ENCODE data around the gene TP53I11. TPM values are rescaled to one million over a fixed set of nuclear protein-coding genes. Genes with fewer than 3 reads are reported as not detected.

TP53I11 gene
- total RNA-seq, 4 donors from 2014 or later: 21.7 to 34.0 (median 30.9) TPM

GRCh38 chr11:44978274-44978960 lies 27.7 kb upstream of the TP53I11 start:
- no peaks in the 10 kb centered on the region for H3K36me3 ChIP-seq
- 73 to 74% methylated on average over 3 of the region's 3 CpGs for WGBS, 2 donors

GRCh38 chr11:44977493-44977984 lies 26.9 kb upstream of the TP53I11 start:
- intact Hi-C loops (cut with DNase I): no loop called here
- WGBS, 2 donors: 57 to 65% methylated on average over 9 of the region's 9 CpGs
- no peak overlapping the region for H3K4me3 ChIP-seq (replicated peaks in 1 of 3)
- no peak overlapping the region for H3K27ac ChIP-seq
- DNase-seq: no peak
- H3K9me3 ChIP-seq: no peaks in the 10 kb centered on the region
- no peaks in the 10 kb centered on the region for H3K36me3 ChIP-seq
- H3K4me1 ChIP-seq: peaks cover 17 to 30% of the 10 kb centered on the region in 2 donors
- TF ChIP-seq POLR2A (IDR thresholded peaks at IDR 0.05) (no peak), CTCF (IDR thresholded peaks at IDR 0.05) (peak in 1 of 6 experiments; percentile 14)
- H3K27me3 ChIP-seq: no peaks in the 10 kb centered on the region

More at GRCh38 chr11:44978274-44978960, 27.7 kb upstream of the TP53I11 start:
- Histone ChIP-seq H3K4me3 (replicated peaks in 1 of 3) (no peak overlapping the region), H3K27ac (peak overlapping the region; percentile 56 to 87 (median 61)), H3K27me3 (no peaks in the 10 kb centered on the region), H3K9me3 (no peaks in the 10 kb centered on the region), H3K4me1 (peaks cover 17 to 30% of the 10 kb centered on the region in 2 donors)
- TF ChIP-seq CTCF (IDR thresholded peaks at IDR 0.05) (no peak), POLR2A (IDR thresholded peaks at IDR 0.05) (no peak)
- intact Hi-C loops (cut with DNase I): no loop called here
- DNase-seq: no peak

DNA sequence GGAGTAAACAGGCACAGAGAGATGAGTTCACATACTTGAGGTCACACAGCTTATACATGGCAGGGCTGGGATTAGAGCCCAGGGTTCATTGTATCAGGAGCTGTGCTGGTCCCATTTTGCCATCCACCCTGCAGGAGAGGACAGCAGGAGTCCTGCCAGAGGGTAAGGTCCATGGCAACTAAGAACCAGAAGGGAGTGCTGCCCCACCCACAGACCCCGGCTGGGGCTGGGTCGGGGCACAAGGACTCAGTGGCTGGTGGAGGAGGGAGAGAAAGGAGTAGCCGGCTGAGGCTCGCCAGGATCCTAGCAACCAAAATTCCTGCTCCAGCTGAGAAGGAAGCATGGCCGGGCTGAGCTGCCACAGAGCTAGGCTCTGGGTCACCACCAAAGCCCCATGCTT lies 25.9 kb upstream of the TP53I11 start:
- H3K36me3 ChIP-seq: no peaks in the 10 kb centered on the region
- H3K4me1 ChIP-seq: peaks cover 17 to 30% of the 10 kb centered on the region in 2 donors
- no peak overlapping the region for H3K4me3 ChIP-seq (replicated peaks in 1 of 3)
- no peak overlapping the region for H3K27ac ChIP-seq
- no peaks in the 10 kb centered on the region for H3K27me3 ChIP-seq
- TF ChIP-seq CTCF (IDR thresholded peaks at IDR 0.05) (no peak), POLR2A (IDR thresholded peaks at IDR 0.05) (no peak)
- intact Hi-C loops (cut with DNase I): no loop called here
- no peaks in the 10 kb centered on the region for H3K9me3 ChIP-seq
- 87 to 90% methylated on average over 5 of the region's 5 CpGs for WGBS, 2 donors
- DNase-seq: no peak

GRCh38 chr11:44974402-44975000 lies 23.8 kb upstream of the TP53I11 start:
- intact Hi-C loops (cut with DNase I): no loop called here
- DNase-seq: no peak

More at GRCh38 chr11:44974402-44975000, 23.8 kb upstream of the TP53I11 start:
- no peak overlapping the region for H3K27ac ChIP-seq
- H3K4me1 ChIP-seq: peaks cover 7 to 12% of the 10 kb centered on the region in 2 donors
- TF ChIP-seq POLR2A (IDR thresholded peaks at IDR 0.05) (no peak), CTCF (IDR thresholded peaks at IDR 0.05) (no peak)
- no peaks in the 10 kb centered on the region for H3K9me3 ChIP-seq
- H3K36me3 ChIP-seq: no peaks in the 10 kb centered on the region
- no peaks in the 10 kb centered on the region for H3K27me3 ChIP-seq
- no peak overlapping the region for H3K4me3 ChIP-seq (replicated peaks in 1 of 3)
- WGBS, 2 donors: 63 to 70% methylated on average over 10 to 11 of the region's 12 CpGs

Data from thyroid gland (tissue), 4 donors.